Measurements from ENCODE around the gene SPSB1. TPM values are rescaled to one million over a fixed set of nuclear protein-coding genes. Genes with fewer than 3 reads are reported as not detected.

SPSB1 gene
- total and polyA plus RNA-seq, 2 of the 4 experiments (the other 2 are of a cell fraction), result 16.7 to 19.8 TPM

GRCh38 chr1:9416918-9417500 is 124.3 kb downstream of the SPSB1 start:
- no peak overlapping the region for H3K18ac ChIP-seq (ENCODE audit: low read depth, low read length)
- H3K79me1 ChIP-seq (ENCODE audit: low read depth in 1 of 2, low read length in 2 of 2), result 0 out of 4 replicates have a peak, but pooled peaks cover 0 to 3% of the 10 kb centered on the region in 2 experiments
- TF ChIP-seq MXI1 (IDR thresholded peaks at IDR 0.05; ENCODE audit: borderline replicate concordance, low read depth, low read length) (no peak), CHD1 (IDR thresholded peaks at IDR 0.05; ENCODE audit: low read depth, low read length) (no peak), BHLHE40 (IDR thresholded peaks at IDR 0.05; ENCODE audit: low read depth, low read length) (no peak), USF2 (IDR thresholded peaks at IDR 0.05; ENCODE audit: low read depth, low read length) (no peak), RCOR1 (IDR thresholded peaks at IDR 0.05; ENCODE audit: insufficient replicate concordance, low read length) (no peak), ELK1 (IDR thresholded peaks at IDR 0.05; ENCODE audit: borderline replicate concordance, low read depth, low read length) (no peak), FOS (IDR thresholded peaks at IDR 0.05; ENCODE audit: low read depth, low read length) (no peak), NFE2L2 (IDR thresholded peaks at IDR 0.05; ENCODE audit: low read depth, low read length) (no peak), CTCF (conservative IDR thresholded peaks at IDR 0.05; ENCODE audit: low read depth, low read length) (no peak), MAZ (IDR thresholded peaks at IDR 0.05; ENCODE audit: borderline replicate concordance, low read depth, low read length) (no peak), SMC3 (IDR thresholded peaks at IDR 0.05; ENCODE audit: low read depth, low read length) (no peak), POLR2A (IDR thresholded peaks at IDR 0.05; ENCODE audit: low read depth, low read length) (no peak), RAD21 (IDR thresholded peaks at IDR 0.05; ENCODE audit: low read length) (no peak), CEBPB (IDR thresholded peaks at IDR 0.05; ENCODE audit: low read depth, low read length) (no peak), RFX5 (IDR thresholded peaks at IDR 0.05; ENCODE audit: low read depth, low read length) (no peak)
- H4K20me1 ChIP-seq (ENCODE audit: insufficient read depth, low read length), result no peaks in the 10 kb centered on the region
- H2AK5ac ChIP-seq (ENCODE audit: low read depth, low read length), result peak overlapping the region; percentile 51; the same call in 1 of the 2 replicates
- ChIA-PET POLR2A (ENCODE audit: unreplicated experiment) (no interaction called here), CTCF (no interaction called here)
- H3K36me3 ChIP-seq (ENCODE audit: control insufficient read depth, insufficient read depth, low read length), result no peaks in the 10 kb centered on the region
- dilution Hi-C loops (cut with HindIII; ENCODE audit: low sequenced_read_pairs, unreplicated experiment), result no loop called here
- H2AK9ac ChIP-seq (replicated peaks; ENCODE audit: low read depth, low read length, poor library complexity), result no peak overlapping the region
- WGBS, 2 experiments (ENCODE audit: extremely low coverage in 2 of 2, insufficient read length in 1 of 2), result 100% methylated on average over 4 of the region's 18 CpGs; no CpG with 5 or more reads in 1 of the 2 experiments
- no peak overlapping the region for H3K23ac ChIP-seq (ENCODE audit: low read depth, low read length)
- no peak overlapping the region for H3K9ac ChIP-seq (ENCODE audit: low read depth, low read length)
- no peak overlapping the region; the same call in 1 of the 2 replicates for H2BK20ac ChIP-seq (ENCODE audit: low read depth, low read length)
- DNase-seq, result no peak
- H3K4me1 ChIP-seq (ENCODE audit: control insufficient read depth, insufficient read depth, low read length), result peaks cover 16% of the 10 kb centered on the region
- ATAC-seq (ENCODE audit: low read depth), result no peak
- H4K8ac ChIP-seq (ENCODE audit: low read depth in 2 of 2, low read length in 2 of 2), result no peak overlapping the region
- no peak overlapping the region for H2BK5ac ChIP-seq (ENCODE audit: low read depth, low read length, poor library complexity, severe bottlenecking)
- H3K14ac ChIP-seq (replicated peaks; ENCODE audit: low read depth, low read length), result no peak overlapping the region
- no peak overlapping the region for H3K4me3 ChIP-seq (ENCODE audit: insufficient read depth, low read depth, low read length)
- in situ Hi-C loops (cut with MboI; ENCODE audit: low sequenced_read_pairs), result no loop called here
- H2BK120ac ChIP-seq (ENCODE audit: low read depth, low read length), result no peak overlapping the region
- H3K9me3 ChIP-seq (ENCODE audit: control insufficient read depth, insufficient read depth, low read length), result no peaks in the 10 kb centered on the region
- H2AFZ ChIP-seq (replicated peaks; ENCODE audit: low read length, poor library complexity), result no peak overlapping the region
- H4K91ac ChIP-seq (ENCODE audit: insufficient read depth, low read depth, low read length), result peak overlapping the region; percentile 33; the same call in 1 of the 2 replicates
- peaks cover 6% of the 10 kb centered on the region for H3K27me3 ChIP-seq (ENCODE audit: control insufficient read depth, insufficient read depth, low read length)
- H3K4ac ChIP-seq (ENCODE audit: low read depth, low read length), result no peak overlapping the region; the same call in 1 of the 2 replicates
- no peak overlapping the region for H2BK15ac ChIP-seq (ENCODE audit: low read depth, low read length)
- BruUV-seq (replicated peaks), result no TSS peak
- no peak overlapping the region for H3K27ac ChIP-seq (ENCODE audit: insufficient read depth, low read length)
- H3K4me2 ChIP-seq (ENCODE audit: low read depth, low read length), result no peak overlapping the region
- no peak overlapping the region for H4K5ac ChIP-seq (ENCODE audit: low read depth, low read length)
- H3K56ac ChIP-seq (ENCODE audit: extremely low read depth, insufficient read depth, low read length), result no peak overlapping the region
- intact Hi-C loops (cut with micrococcal nuclease), result no loop called here
- H3K9me1 ChIP-seq (ENCODE audit: insufficient read depth, low read length), result peaks cover 12% of the 10 kb centered on the region

Data from IMR-90 (cell line).